ENCODE data around the gene CUTC.

DNA sequence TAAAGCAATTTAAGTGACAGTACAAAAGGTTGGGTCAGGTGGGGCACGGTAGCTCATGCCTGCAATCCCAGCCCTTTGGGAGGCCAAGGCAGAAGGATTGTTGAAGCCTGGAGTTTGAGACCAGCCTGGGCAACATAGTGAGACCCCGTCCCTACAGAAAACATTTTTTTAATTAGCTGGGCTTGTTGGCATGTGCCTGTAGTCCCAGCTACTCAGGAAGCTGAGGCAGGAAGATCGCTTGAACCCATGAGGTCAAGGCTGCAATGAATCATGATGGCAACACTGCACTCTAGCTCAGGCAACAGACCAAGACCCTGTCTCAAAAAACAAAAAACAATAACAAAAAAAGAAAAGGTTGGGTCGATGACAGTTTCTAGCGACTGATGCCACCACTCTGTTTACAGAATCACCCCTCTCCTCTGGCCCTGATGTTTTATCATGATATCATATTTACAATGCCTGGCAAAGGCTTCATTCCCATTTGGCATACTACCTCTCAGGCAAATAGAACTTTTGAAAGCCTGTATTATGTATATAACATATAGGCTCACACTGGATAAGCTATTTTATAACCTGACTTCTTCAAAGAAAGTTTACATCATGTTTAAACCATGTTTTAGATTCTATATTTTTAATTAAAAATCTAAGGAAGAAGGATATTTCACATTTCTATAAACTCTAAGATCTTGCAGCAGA lies 49.8 kb downstream of the CUTC start:
- TF ChIP-seq CTCF (IDR thresholded peaks at IDR 0.05 in 8 of 11, conservative IDR thresholded peaks at IDR 0.05 in 3 of 11) (no peak), POLR2A (IDR thresholded peaks at IDR 0.05) (no peak)

All from spleen (tissue), 7 donors.